GM18951 (cell line): ENCODE data around the gene ATP8A2.
"Not testable (repeated sequence)": the region's sequence is repeated elsewhere in the genome, so short reads cannot be mapped to it uniquely, and the experiment has no call there.

ENCODE experiments used
- POLR2A ChIP-seq: IDR thresholded peaks from 4 replicates; pipeline ENCODE4 v1.6.1; 2011; ENCODE audit warnings: mild to moderate bottlenecking; ENCODE audit not compliant: insufficient read length, insufficient read depth; ENCODE audit errors: extremely low read depth
- in situ Hi-C: fragments of 300-500 bp; cut with MboI; formaldehyde crosslinking; loops from one replicate; pipeline ENCODE4 v1.12.0; 2022; ENCODE audit warnings: low sequenced_read_pairs, mixed read lengths, inconsistent platforms; ENCODE audit not compliant: unreplicated experiment

The ATP8A2 gene

DNA sequence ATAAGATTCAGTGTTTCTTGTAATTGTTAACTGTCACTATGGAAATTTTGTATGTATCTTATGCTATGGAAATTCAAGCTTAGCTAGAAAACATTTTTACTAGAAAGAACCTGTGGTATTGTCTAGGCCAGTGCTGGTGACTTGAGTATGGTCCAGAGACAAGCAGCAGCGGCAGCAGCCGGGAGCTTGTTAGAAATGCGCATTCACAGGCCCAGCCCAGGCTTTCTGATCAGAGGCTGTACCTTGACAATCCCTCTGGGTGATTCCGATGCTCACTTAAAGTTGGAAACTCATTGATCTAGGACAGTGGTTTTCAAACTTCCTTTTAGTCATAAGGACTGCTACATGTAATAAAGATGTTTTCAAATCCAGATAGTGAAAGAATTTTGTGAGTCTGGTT, 392.6 kb downstream of the ATP8A2 start:
- in situ Hi-C loops: no loop called here
- no peak for TF ChIP-seq POLR2A

DNA sequence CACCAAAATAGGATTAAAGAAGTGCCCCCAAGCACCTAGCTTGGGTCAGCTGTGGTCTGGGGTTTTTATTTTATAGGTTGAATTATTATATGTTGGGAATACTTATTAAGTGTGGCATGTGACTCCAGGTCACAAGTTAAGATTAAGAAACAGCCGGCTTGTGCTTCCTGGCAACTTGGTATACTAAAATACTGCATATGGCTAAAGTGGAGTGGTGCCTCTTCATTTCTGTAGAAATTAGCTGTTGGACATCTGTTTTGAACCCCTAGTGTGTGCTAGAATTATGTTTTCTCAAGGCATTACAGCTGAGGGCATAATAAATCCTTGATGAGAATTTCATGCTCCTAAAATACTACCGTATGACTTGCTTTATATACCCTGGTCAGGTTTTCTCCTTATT, 393.5 kb downstream of the ATP8A2 start:
- in situ Hi-C loops: no loop called here
- TF ChIP-seq POLR2A: no peak

- in situ Hi-C loops: no loop called here
- TF ChIP-seq POLR2A: no peak
These were observed 394.8 kb downstream of the ATP8A2 start for GRCh38 chr13:25766576-25766975.

- in situ Hi-C loops: no loop called here
- no peak for TF ChIP-seq POLR2A
These were observed 395.2 kb downstream of the ATP8A2 start for GRCh38 chr13:25766991-25767390.

- in situ Hi-C loops: no loop called here
- TF ChIP-seq POLR2A: no peak
These were observed 396.6 kb downstream of the ATP8A2 start for GRCh38 chr13:25768376-25768775.

GRCh38 chr13:25768838-25769237, 397.1 kb downstream of the ATP8A2 start:
- TF ChIP-seq POLR2A: no peak
- in situ Hi-C loops: no loop called here

GRCh38 chr13:25770601-25771000, 398.8 kb downstream of the ATP8A2 start:
- no peak for TF ChIP-seq POLR2A
- in situ Hi-C loops: no loop called here

- TF ChIP-seq POLR2A: no peak
- in situ Hi-C loops: no loop called here
These were observed 399.4 kb downstream of the ATP8A2 start for GRCh38 chr13:25771202-25771601.

- TF ChIP-seq POLR2A: no peak
- in situ Hi-C loops: no loop called here
These were observed 400.1 kb downstream of the ATP8A2 start for GRCh38 chr13:25771641-25772478.

GRCh38 chr13:25772534-25772933, 400.8 kb downstream of the ATP8A2 start:
- in situ Hi-C loops: not testable (repeated sequence)

DNA sequence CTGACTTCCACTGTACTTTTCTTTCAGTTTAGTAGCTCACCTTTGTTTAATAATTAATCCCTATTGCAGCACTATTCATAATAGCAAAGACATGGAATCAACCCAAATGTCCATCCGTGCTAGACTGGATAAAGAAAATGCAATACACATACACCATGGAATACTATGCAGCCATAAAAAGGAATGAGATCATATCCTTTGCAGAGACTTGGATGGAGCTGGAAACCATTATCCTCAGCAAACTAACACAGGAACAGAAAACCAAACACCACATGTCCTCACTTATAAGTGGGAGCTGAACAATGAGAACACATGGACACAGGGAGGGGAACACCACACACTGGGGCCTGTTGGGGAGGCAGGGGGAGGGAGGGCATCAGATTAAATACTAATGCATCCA, 402.3 kb downstream of the ATP8A2 start:
- in situ Hi-C loops: not testable (repeated sequence)

DNA sequence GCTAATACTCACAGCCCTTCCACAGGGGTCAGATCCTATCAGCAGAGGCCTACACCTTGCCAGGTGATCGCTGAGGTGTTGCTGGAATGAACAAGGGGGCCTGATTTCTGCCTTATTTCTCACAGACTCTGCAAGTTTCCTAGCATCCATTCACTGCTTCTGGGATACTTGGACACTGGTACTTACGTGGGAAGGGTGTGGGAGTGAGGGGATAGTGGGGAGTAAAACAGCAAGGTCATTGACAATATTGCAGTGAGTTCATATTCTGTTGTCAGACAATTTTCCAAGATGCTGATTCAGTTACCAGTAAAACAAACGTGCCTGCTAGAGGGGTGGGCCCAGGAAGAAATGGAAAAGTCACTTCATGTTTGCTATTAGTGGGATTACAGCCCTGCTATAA, 403.5 kb downstream of the ATP8A2 start:
- TF ChIP-seq POLR2A: no peak
- in situ Hi-C loops: no loop called here

GRCh38 chr13:25775986-25776385, 404.2 kb downstream of the ATP8A2 start:
- in situ Hi-C loops: no loop called here
- TF ChIP-seq POLR2A: no peak

GRCh38 chr13:25776722-25777121, 404.9 kb downstream of the ATP8A2 start:
- in situ Hi-C loops: no loop called here
- no peak for TF ChIP-seq POLR2A

- no peak for TF ChIP-seq POLR2A
- in situ Hi-C loops: no loop called here
These were observed 405.7 kb downstream of the ATP8A2 start for GRCh38 chr13:25777509-25777908.

- TF ChIP-seq POLR2A: no peak
- in situ Hi-C loops: no loop called here
These were observed 406.6 kb downstream of the ATP8A2 start for GRCh38 chr13:25778365-25778764.
